Measurements from ENCODE around the gene ZFHX3. TPM values are rescaled to one million over a fixed set of nuclear protein-coding genes. Genes with fewer than 3 reads are reported as not detected.

Gene ZFHX3
- total and polyA plus RNA-seq, 2 donors from 2014 or later = 2.3 to 29.3 TPM

- Histone ChIP-seq H3K27ac (ENCODE audit: low read depth in 2 of 2, low read length in 2 of 2) (peak overlapping the region; percentile 77 to 94), H3K4me3 (ENCODE audit: low read length in 3 of 3) (peak overlapping the region in 2 of 3 donors; percentile 47 to 53), H3K27me3 (ENCODE audit: control insufficient read depth, insufficient read depth, low read length) (no peaks in the 10 kb centered on the region), H3K36me3 (ENCODE audit: control insufficient read depth in 2 of 3, insufficient read depth in 3 of 3, low read length in 3 of 3) (no peaks in the 10 kb centered on the region), H3K4me1 (ENCODE audit: control insufficient read depth in 2 of 3, insufficient read depth in 2 of 3, low read depth in 1 of 3, low read length in 3 of 3) (peaks cover 7 to 15% (median 15%) of the 10 kb centered on the region in 3 donors), H3K9ac (ENCODE audit: low read length in 3 of 3) (peak overlapping the region; percentile 4 to 59 (median 8)), H3K9me3 (ENCODE audit: control insufficient read depth in 2 of 3, insufficient read depth in 1 of 3, low read length in 3 of 3) (no peaks in the 10 kb centered on the region)
- TF ChIP-seq CTCF (IDR thresholded peaks at IDR 0.05; ENCODE audit: borderline replicate concordance, extremely low read depth, insufficient read depth) = no peak
- FAIRE-seq (no peak), DNase-seq (peak in 4 of 5 donors; percentile 65 to 84 (median 80))
- intact Hi-C loops (cut with DNase I) = no loop called here
Measured at GRCh38 chr16:73048292-73049080, 558 bp upstream of the ZFHX3 start.

- H3K4me3 ChIP-seq (ENCODE audit: low read length in 3 of 3) = peak overlapping the region; percentile 49 to 68 (median 66)
- DNase-seq = peak in 1 of 5 donors; percentile 1
- no peak for FAIRE-seq
- H3K4me1 ChIP-seq (ENCODE audit: control insufficient read depth in 2 of 3, insufficient read depth in 2 of 3, low read depth in 1 of 3, low read length in 3 of 3) = peaks cover 5 to 12% (median 10%) of the 10 kb centered on the region in 3 donors
- TF ChIP-seq CTCF (IDR thresholded peaks at IDR 0.05; ENCODE audit: borderline replicate concordance, extremely low read depth, insufficient read depth) = no peak
- peak overlapping the region; percentile 88 to 94 for H3K27ac ChIP-seq (ENCODE audit: low read depth in 2 of 2, low read length in 2 of 2)
- no peaks in the 10 kb centered on the region for H3K9me3 ChIP-seq (ENCODE audit: control insufficient read depth in 2 of 3, insufficient read depth in 1 of 3, low read length in 3 of 3)
- H3K9ac ChIP-seq (ENCODE audit: low read length in 3 of 3) = peak overlapping the region; percentile 45 to 62 (median 56)
- intact Hi-C loops (cut with DNase I) = no loop called here
- no peaks in the 10 kb centered on the region for H3K27me3 ChIP-seq (ENCODE audit: control insufficient read depth, insufficient read depth, low read length)
- no peaks in the 10 kb centered on the region for H3K36me3 ChIP-seq (ENCODE audit: control insufficient read depth in 2 of 3, insufficient read depth in 3 of 3, low read length in 3 of 3)
Measured at GRCh38 chr16:73047221-73047535, 750 bp downstream of the ZFHX3 start.

GRCh38 chr16:73046849-73047214 lies 1.1 kb downstream of the ZFHX3 start:
- Histone ChIP-seq H3K9ac (ENCODE audit: low read length in 3 of 3) (peak overlapping the region in 1 of 3 donors; percentile 42), H3K4me1 (ENCODE audit: control insufficient read depth in 2 of 3, insufficient read depth in 2 of 3, low read depth in 1 of 3, low read length in 3 of 3) (peaks cover 5 to 12% (median 10%) of the 10 kb centered on the region in 3 donors), H3K4me3 (ENCODE audit: low read length in 3 of 3) (peak overlapping the region in 2 of 3 donors; percentile 66 to 68), H3K9me3 (ENCODE audit: control insufficient read depth in 2 of 3, insufficient read depth in 1 of 3, low read length in 3 of 3) (no peaks in the 10 kb centered on the region), H3K27me3 (ENCODE audit: control insufficient read depth, insufficient read depth, low read length) (no peaks in the 10 kb centered on the region), H3K27ac (ENCODE audit: low read depth in 2 of 2, low read length in 2 of 2) (peak overlapping the region; percentile 88 to 94), H3K36me3 (ENCODE audit: control insufficient read depth in 2 of 3, insufficient read depth in 3 of 3, low read length in 3 of 3) (no peaks in the 10 kb centered on the region)
- no peak for TF ChIP-seq CTCF (IDR thresholded peaks at IDR 0.05; ENCODE audit: borderline replicate concordance, extremely low read depth, insufficient read depth)
- DNase-seq (peak in 1 of 5 donors; percentile 1), FAIRE-seq (no peak)
- intact Hi-C loops (cut with DNase I) = no loop called here

All from kidney (tissue), 14 donors.